Epithelial cell of esophagus (primary cell): ENCODE data around the gene ABHD17A.

Experiments used
- DNase-seq: peaks from one replicate; pipeline ENCODE4 v3.0.0; 2010; ENCODE audit warnings: low read depth
- H3K4me3 ChIP-seq: 2 replicates; pipeline ENCODE4 v1.5.1; 2011; ENCODE audit warnings: mild to moderate bottlenecking, low read length, control low read depth
- TF ChIP-seq, protein P1 (sequence below): IDR thresholded peaks from 2 replicates; pipeline ENCODE4 v1.5.1; 2011; ENCODE audit warnings: low read depth, mild to moderate bottlenecking, low read length, control low read depth, inconsistent platforms; ENCODE audit not compliant: insufficient read depth; ENCODE audit errors: missing control alignments

The ABHD17A gene

DNA sequence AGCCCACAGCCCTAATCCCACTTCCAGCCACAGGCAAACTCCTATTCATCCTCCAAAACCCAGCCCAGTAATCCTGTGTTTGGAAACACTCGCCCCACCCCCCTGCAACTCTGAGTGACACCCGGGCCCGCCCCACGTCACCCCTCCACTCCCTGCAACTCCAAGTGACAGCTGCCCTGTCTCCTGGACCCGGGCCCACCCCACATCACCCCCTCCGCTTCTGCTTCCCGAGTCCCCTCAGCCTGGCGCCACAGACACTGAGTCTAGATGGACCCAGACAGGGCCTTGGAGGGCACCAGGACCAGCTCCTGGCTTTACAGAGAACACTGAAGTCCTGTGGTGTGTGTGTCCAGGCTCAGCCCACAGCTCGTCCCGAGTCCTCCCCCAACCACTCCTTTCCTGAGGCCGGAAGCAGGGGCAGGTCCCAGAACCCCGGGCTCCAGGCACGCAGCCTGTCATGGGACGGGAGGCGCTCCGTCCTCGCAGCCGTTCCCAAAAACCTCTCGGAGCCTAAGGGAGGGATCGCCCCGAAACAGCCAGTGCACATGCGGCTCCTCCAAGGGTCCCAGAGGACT is 44.7 kb downstream of the ABHD17A start:
- no peak for DNase-seq
- TF ChIP-seq, protein P1, sequence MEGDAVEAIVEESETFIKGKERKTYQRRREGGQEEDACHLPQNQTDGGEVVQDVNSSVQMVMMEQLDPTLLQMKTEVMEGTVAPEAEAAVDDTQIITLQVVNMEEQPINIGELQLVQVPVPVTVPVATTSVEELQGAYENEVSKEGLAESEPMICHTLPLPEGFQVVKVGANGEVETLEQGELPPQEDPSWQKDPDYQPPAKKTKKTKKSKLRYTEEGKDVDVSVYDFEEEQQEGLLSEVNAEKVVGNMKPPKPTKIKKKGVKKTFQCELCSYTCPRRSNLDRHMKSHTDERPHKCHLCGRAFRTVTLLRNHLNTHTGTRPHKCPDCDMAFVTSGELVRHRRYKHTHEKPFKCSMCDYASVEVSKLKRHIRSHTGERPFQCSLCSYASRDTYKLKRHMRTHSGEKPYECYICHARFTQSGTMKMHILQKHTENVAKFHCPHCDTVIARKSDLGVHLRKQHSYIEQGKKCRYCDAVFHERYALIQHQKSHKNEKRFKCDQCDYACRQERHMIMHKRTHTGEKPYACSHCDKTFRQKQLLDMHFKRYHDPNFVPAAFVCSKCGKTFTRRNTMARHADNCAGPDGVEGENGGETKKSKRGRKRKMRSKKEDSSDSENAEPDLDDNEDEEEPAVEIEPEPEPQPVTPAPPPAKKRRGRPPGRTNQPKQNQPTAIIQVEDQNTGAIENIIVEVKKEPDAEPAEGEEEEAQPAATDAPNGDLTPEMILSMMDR: no peak
- H3K4me3 ChIP-seq: no peak overlapping the region

DNA sequence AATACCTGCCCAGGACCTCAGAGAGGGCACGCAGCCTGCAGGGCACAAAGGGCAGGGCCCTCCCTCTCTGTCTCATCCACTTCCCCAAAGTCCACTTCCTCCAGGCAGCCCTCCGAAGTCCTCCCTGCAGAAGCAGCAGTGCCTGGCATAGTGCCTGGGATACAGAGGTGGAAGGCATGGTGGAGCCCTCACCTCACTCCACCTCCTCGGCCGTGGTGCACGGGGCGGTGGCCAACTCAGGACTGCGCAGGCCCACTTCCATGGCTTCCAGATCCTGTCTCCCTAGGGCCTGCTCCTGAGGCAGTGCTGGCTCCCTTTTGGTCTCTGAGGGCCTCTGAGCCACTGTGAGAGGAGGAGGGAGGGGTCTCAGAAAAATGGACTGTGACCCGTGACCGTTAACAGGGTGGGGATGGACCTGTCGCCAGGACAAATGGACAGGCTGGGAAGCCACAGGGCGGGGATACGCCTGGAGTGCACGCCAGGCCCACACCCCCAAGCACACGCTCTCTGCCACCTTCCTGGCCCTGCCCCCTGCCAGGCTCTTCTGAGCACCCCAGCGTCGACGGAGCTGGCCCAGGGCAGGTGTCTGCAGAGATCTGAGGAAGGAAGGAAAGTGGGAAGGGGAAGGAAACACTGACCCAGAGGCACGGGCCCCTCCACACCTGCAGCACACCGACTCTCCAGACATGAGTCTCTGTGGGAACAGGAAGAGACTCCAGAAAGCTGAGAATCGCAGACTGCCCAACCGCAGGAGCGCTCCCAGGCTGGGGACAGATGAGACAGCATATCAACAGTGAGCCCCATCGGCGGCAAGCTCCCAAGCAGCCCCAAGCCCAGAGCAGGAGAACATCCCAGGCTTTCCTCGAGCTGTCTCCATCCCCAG is 45.4 kb downstream of the ABHD17A start:
- no peak overlapping the region for H3K4me3 ChIP-seq
- TF ChIP-seq, protein P1: no peak
- no peak for DNase-seq

DNA sequence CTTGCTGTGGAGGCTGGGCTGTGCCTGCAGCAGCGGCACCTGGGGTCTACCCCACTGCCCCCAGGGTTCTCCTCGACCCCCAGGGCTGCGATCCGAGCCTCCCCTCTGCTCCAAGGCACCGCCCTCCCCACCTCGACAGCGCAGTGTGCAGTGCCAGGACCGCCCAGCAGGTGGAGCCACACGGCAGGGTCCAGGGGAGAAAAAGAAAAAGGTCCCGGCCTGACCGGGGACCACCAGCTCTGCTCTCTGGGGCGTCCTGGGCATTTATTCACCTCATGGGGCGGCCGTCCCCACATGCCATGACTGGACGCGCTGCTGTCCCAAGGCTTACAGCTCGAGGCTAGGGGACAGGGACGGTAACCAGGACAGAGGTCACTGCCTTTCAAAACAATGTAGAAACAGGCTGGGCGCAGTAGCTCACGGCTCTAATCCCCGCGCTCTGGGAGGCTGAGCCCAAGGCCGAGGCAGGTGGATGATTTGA is 47.6 kb downstream of the ABHD17A start:
- no peak for DNase-seq
- H3K4me3 ChIP-seq: no peak overlapping the region
- TF ChIP-seq, protein P1: peak; percentile 87

DNA sequence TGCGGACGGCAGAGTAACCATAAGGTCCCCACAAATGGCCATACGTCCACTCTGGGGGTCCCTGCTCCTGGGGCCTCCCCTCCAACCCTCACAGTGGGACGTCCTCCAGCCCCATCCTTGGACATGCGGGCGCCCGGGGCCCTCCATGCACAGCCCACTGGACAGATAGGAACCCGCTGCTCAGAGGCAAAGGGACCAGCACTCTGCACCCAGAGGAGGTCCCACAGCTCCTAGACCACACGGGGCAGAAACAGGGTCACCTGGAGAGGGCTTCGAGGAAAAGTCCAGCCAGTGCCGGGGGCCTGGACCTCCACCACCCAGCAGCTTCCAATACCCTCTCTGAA is 48.1 kb downstream of the ABHD17A start:
- no peak overlapping the region for H3K4me3 ChIP-seq

DNA sequence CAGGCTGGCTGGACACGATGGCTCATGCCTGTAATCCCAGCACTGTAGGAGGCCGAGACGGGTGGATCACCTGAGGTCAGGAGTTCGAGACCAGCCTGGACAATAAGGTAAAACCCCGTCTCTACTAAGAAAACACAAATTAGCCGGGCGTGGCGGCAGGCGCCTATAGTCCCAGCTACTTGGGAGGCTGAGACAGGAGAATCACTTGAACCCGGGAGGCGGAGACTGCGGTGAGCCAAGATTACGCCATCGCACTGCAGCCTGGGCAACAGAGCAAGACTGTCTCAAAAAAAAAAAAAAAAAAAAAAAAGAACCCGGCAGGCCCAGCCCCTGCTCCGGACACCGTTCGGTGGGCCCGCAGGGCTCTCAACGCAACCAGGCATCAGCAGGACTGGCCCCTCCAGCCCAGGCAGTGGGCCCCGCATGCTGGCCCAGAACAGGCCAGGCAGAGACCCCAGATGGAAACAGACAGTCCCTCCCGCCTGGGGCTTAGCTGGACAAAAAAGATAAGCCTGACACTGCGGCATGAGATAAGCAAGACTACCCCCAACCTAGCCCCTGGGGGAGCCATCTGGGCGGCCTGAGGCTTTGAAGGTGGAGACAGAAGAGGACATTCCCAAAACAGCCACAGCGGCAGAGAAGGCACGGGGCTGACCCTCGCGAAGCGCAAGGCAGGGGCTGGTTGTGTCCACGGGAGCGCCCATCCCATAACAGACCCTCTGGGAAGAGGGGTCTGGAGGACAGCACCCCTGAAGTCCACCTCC is 48.7 kb downstream of the ABHD17A start:
- no peak for DNase-seq
- no peak overlapping the region for H3K4me3 ChIP-seq
- TF ChIP-seq, protein P1: no peak

More for the DNA sequence above, 48.1 kb downstream of the ABHD17A start:
- TF ChIP-seq, protein P1: no peak
- DNase-seq: no peak

DNA sequence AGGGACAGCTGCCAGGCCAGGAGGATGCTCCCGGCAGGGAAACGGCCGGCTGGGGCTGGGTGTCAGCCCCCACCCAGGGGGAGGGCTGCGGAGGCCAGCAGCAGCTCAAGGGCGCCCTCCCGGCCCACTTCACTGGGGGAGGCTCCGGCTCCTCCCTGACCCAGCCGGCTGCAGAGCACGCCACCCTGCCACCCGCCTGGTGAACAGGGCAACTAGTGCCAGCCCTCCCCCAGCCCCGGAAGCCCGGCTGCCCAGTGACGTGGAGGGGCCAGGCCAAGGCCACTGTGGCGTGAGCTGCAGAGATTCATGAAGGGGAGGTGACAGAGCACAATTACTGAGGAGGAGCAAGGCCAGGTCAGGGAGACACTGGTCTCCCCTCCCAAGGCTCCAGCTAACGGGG is 51.8 kb downstream of the ABHD17A start:
- DNase-seq: no peak
- no peak overlapping the region for H3K4me3 ChIP-seq
- TF ChIP-seq, protein P1: no peak
